Endothelial cell of umbilical vein (primary cell): ENCODE measurements around the gene CARMIL1.

Source experiments
- CTCF ChIP-seq, 2 donors: IDR thresholded peaks; 1 replicate in 1 of 2; 2 replicates in 1 of 2; pipeline ENCODE4 v1.5.1; 2011; ENCODE audit warnings: low read length in 2 of 2, mild to moderate bottlenecking in 2 of 2, moderate library complexity in 2 of 2, control low read depth in 1 of 2, inconsistent platforms in 1 of 2, low read depth in 1 of 2; ENCODE audit not compliant: insufficient read depth in 1 of 2; ENCODE audit errors: extremely low read depth in 1 of 2
- GATA2 ChIP-seq: IDR thresholded peaks from 2 replicates; pipeline ENCODE4 v1.7.0; 2011; ENCODE audit warnings: low read depth, mild to moderate bottlenecking, moderate library complexity, mixed read lengths, low read length; ENCODE audit not compliant: insufficient read length, insufficient read depth
- JUN ChIP-seq: IDR thresholded peaks from 2 replicates; pipeline ENCODE4 v1.6.1; 2011; ENCODE audit warnings: borderline replicate concordance, low read depth; ENCODE audit not compliant: insufficient read length, insufficient read depth
- MYC ChIP-seq: IDR thresholded peaks from one replicate; pipeline ENCODE4 v1.6.1; 2011; ENCODE audit warnings: mild to moderate bottlenecking, low read depth, low read length
- POLR2A ChIP-seq: IDR thresholded peaks from 2 replicates; pipeline ENCODE4 v1.6.1; 2012; ENCODE audit warnings: low read depth, mild to moderate bottlenecking, control low read depth, low read length
- POLR2AphosphoS5 ChIP-seq: IDR thresholded peaks from 2 replicates; pipeline ENCODE4 v1.6.1; 2012; ENCODE audit warnings: low read depth, mild to moderate bottlenecking, control low read depth, low read length, moderate library complexity; ENCODE audit not compliant: insufficient read depth

GRCh38 chr6:25263657-25264056 lies 15.5 kb upstream of the CARMIL1 start:
- no peak for TF ChIP-seq CTCF (IDR thresholded peaks at IDR 0.05; ENCODE audit: extremely low read depth in 1 of 2, insufficient read depth in 1 of 2, low read depth in 1 of 2, low read length in 2 of 2)
- no peak for TF ChIP-seq MYC
- no peak for TF ChIP-seq POLR2A
- TF ChIP-seq JUN = no peak
- TF ChIP-seq POLR2AphosphoS5 = no peak
- TF ChIP-seq GATA2 = no peak
